NCI-H2107 (cell line): Measurements from ENCODE around the gene HES5.

Source experiments
- DNase-seq: peaks from one replicate; lab custom pipeline; 2025; lab: John Stamatoyannopoulos, UW

HES5 gene

DNA sequence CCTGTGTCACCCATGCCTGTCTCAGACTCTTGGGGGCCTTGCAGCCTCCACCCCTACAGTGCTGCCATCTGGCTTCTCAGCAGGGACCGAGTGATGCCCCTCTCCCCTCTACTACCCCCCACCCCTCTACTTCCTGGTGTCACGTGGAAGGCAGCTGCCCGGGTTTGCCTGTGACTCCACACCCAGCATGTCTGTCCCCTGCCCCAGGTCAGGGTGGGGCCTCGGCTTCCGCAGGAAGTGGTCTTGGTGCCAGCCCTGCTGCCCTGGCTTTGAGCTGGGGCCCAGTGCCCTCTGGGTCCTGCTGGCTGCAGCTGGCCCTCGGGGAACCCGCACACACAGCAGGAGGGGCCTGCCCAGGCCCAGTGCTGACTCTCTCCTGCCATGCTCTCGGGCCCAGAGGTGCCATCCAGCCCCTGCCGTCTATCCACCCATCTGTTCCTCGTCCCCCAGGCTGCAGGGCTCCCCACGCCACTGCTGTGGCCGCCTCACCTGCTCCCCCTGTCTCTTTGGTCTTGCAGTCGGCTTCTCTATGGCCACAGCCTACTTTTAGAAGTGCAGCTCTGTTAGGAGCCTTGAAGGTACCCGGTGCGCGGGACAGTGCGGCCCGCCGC, 30.0 kb downstream of the HES5 start:
- no peak for DNase-seq

DNA sequence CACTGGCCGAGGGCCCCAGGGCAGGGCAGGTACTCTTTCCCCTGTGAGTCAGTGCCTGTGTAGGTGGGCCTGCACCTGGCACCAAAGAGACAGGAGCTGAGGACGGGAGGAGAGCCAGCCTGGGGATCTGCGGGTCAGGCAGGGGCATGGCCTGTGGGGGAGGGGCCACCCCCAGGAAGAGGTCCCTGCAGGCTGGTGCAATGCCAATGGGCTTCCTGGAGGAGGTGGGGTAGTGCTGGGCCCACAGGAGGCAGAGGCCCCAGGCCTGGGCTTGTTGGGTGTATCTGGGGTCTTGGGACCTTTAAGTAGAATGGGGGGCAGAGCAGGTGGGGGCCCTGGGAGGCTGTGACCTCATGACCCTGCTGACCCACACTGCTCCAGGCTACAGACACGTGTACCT, 30.8 kb downstream of the HES5 start:
- DNase-seq, result no peak

DNA sequence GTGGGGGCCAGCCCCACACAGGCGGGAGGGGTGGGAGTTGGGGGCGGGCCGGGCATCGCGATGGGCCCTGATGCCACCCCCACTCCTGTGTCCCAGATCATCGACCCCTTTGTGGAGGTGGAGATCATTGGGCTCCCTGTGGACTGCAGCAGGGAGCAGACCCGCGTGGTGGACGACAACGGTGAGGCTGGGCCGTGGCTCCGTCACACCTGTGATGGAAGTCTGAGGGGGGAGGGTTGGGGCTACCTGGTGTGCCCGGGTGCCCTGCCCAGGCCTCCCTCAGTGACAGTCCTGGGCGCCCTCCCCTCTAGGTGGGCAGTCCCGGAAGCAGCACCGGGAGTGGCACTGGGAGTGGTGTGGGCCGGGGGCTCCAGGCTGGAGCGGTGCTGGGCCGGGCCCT, 31.4 kb downstream of the HES5 start:
- no peak for DNase-seq

DNA sequence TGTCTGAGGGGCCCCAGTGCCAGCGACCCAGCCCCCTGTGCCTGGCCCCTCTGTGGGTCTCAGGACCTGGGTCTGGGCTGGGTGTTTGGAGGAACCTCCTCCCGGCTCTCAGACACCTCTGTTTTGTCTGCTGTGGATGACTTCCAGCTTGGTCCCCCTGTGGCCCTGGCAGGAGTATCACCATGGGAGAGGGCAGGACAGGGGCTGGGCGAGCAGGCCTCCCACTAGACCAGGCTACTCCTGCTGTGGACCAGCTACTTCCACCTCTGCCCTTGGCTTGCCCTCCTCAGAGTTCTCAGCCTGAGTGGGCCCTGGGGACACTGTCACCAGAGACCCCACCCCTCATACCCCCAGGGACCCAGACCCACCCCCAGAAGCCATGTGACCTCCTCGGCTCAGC, 32.2 kb downstream of the HES5 start:
- no peak for DNase-seq

DNA sequence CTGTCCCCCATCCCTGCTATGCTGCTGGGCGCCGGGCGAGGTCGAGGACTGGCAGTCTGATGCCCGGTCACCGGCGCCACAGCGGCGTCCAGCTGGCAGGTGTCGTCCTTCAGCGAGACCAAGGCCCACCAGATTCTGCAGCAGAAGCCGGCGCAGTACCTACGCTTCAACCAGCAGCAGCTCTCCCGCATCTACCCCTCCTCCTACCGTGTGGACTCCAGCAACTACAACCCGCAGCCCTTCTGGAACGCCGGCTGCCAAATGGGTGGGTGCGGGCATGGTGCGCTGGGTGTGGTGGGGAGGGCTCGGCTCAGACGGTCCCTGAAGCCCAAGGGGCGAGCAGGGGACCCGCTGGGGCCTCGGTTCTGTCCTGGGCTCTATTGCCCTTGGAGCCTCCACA, 33.3 kb downstream of the HES5 start:
- DNase-seq, result no peak

DNA sequence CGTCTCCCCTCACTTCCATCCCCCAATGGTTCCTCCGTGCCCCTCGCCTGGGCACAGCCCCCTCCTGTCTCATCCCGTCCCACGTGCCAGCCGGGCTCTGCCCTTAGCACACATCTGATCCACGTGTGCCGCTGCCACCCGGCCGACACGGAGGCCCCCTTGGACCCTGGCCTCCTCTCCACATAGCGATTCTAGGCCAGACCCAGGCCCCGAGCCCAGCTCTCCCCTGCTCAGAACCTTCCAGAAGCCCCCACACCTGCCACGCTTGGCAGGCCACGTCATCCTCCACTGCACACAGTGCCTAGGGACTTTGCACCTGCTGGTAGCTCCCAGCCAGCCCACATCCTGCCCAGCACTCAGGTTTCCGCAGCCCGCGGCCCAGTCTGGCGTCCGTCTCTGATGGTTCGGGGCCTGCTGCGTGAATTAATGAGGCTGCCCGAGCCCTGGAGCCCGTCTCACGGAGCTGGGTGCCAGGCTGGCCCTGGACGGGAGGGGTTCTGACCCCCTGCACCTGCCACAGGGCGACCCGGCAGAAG, 33.9 kb downstream of the HES5 start:
- DNase-seq, result no peak

DNA sequence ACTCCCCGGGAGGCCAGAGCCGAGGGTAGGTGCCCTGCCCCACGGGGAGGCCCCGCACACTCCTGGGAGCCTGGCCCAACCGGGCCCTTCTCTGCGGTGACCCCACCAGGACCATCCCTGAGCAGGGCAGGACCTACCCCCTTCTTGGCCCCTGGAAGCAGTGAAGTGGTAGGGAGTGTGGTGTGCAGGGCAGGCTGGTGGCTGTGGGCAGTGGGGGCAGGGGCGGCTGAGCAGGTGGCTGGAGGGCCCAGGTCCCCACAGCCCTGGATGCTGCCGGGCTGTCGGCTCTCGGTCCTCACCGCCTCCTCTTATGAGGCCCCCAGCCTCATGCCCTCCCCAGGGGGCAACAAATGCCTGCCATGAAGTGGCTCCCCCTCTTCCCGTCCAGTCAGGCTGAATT, 34.5 kb downstream of the HES5 start:
- no peak for DNase-seq

DNA sequence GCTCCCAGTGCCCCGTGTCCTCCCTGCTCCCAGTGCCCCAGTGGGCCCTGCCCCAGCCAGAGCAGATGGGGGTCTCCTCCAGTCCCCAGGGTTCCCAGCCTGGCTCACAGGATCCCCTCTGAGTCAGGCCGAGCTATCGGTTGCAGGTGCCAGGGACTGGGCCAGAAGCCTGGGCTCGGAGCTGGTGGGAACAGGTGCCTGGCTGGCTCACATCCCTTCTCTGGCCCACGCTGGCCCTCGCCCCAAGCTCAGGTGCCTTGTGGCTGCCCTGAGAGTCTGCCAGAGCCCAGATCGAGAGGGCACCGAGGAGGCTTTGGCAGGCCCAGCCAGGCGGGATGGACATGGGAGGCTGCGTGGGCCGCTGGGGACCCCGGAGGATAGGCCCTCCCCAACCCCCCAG, 35.0 kb downstream of the HES5 start:
- no peak for DNase-seq

DNA sequence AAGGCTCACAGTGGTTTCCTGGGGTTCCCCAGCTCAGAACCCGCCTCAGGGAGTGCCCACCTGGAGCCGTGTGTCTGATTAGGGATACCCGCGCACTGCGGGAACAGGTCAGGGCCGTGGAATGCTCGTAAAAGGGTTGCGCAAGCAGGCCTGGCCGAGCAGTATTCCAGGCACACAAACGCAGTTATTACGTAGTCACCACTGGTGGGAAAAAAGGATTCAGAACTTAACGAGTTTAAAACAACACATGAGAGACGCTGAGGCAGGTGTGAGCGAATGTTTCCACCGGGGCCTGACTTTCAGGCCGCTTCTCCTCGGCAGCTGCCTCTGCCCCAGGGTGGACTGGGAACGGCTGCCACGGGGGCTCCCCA, 35.8 kb downstream of the HES5 start:
- DNase-seq, result no peak

DNA sequence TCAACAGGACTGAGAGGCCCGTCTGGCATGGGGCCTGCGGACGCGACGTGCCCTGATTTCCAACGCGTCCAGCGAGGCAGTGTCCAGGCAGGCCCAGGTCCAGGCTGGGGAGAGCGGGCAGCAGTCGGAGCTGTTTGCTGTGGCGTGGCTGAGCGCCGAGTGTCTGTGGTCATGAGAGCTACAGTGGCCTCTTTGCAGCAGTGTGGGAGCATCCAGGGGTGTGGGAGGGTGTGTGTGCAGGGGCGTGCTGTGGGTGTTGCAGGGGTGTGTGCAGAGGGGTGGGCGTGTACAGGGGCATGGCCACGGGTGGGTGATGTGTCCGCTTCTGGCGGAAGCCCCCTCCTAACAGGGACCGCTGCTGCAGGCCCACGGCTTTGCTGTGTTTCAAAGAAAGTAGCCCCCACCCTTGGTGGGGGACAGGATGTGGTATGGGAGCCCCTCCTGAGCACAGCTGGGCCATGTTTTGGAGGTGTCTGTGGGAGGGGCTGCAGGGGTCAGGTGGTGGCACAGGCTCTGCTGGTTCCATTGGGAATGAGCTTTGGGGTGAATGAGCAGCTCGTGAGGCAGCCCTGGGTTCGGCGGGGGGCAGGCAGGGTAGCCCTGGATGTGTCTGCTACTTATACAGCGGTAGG, 36.3 kb downstream of the HES5 start:
- DNase-seq, result no peak

DNA sequence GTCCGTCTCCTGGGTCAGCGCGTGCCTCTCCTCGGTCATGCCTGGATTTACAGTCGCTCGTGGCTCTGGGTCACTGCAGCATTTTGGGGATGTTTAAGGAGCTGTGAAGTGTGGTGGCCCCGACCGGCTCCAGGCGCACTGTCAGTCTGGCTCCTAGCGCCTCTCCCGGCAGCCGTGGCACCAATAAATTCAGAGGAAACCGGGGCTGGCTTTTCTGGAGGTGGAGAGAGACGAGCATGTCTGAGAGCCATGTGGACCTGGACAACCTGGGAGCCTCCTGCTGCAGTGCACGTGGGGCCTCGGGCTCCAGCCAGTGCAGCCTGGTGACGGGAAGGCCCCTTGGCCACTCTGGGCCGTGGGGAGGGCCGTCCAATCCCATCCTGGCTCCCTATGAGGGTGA, 36.8 kb downstream of the HES5 start:
- DNase-seq, result no peak

DNA sequence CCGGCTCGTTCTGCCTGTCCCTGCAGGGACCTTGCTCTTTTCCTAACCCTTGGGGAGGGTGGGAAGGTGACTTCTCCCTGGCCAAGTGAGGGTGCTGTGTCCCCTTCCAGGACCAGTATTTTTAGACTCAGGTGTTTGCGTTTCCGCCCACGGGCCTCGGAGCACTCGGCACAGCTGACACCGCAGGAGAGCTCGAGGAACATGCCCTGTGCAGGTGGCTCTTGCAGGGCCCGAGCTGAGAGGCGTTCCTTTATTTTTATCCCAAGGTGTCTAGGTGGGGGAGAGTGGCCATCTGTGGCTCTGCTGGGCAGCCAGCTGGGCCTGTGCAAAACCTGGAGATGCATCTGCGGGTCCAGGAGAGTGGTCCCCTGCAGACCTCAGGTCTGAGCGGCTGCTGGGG, 38.0 kb downstream of the HES5 start:
- no peak for DNase-seq

DNA sequence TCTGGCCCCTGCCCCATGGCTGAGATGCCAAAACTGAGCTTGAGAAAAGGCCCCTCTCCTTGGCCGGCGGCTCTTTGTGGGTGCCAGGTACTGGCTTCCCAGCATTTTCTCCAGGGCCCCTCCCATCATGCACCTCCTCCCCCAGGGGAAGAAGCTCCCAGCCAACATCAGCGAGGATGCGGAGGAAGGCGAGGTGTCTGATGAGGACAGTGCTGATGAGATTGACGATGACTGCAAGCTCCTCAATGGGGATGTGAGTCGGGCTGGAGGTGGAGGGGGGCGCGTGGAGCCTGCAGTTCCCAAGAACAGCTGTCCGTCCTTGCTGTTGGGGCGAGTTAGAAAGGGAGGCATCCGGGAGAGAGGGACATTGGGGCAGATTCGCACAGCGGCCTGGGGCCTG, 40.4 kb downstream of the HES5 start:
- no peak for DNase-seq

DNA sequence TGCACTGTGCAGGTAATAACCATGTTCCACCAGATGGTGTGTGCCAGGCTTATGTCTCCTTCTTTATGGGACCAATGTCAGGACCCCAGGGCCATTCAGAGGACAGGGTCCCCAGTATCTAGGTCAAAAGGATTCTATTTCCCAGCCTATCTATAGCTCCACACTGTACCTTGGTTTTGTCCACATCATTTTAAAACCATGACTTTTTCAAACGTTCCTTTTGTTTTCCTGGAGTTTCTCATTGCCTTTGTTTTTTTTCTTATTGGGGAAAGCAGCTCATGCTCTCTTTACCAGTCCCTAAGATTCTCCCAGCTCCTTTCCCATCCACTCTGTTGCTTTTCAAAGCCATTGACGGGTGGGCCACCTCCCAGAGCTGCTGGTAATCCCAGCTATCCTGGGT, 41.4 kb downstream of the HES5 start:
- DNase-seq, result no peak

DNA sequence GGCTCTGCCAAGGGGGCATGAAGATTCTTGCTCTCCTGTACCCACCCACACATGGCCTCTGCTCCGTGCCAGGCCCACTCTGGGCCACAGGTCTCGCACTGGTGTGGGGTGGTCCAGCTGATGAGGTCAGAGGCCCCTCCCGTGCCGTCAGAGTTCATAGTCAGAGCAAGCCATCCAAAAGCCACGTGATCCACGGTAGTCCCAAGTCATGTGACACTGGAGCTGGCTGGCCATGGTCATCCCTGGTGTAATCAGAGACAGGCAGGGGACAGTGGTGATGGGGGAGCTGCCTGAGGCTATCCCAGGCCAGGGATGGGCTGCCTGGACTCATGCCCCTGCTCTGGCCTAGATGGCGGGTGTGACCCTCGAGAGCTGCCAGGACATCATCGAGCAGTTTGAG, 43.5 kb downstream of the HES5 start:
- no peak for DNase-seq

DNA sequence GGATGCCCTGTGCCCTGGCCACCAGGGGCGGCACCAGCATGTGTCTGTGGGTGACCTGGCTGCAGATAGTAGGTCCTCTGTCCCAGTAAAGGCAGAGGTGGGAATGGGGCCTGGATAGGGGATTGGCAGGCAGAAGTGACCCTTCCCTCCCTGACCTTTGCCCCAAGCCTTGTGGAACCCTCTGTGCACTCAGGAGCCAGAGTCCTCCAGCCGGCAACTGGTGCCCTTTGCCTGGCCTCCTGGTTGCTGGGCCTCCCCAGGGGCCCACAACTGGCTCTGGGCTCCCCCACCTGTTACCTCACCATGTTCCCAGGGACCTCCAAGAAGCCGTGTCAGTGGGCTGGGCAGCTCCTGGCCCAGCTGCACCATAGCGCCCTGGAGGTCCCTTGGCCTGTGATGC, 44.0 kb downstream of the HES5 start:
- DNase-seq, result no peak

DNA sequence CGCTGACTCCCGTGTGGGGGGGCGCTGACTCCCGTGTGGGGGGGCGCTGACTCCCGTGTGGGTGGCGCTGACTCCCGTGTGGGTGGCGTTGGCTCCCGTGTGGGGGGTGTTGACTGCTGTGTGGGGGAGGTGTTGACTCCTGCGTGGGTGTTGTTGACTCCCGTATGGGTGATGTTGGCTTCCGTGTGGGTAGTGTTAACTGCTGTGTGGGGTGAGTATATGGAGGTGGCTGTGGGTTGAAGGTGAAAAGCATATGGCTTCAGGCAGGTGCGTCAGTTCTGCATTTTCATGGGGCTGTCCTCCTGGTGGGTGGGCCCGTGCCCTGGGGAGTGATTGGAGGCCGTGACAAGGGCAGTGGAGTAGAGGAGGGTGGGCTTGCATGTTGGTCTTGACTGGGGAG, 46.1 kb downstream of the HES5 start:
- no peak for DNase-seq

DNA sequence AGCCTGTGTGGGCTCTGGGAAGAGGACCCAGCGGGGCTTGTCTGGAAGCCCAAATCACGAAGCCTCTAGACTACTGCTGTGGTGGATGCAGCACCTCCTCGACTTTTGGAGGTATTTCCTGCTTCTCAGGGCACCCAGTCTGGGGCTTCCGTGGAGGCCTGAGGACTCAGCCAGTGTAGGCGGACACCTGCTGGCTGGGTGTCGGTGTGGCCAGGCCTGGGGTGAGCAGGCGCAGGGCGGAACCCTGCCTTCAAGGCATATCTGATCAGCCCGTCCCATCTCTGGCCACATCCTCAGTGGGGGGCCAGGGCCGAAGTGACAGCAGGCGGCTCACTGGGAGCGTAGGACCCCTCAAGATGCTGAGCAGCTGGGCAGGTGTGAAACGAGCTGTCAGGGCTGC, 47.0 kb downstream of the HES5 start:
- no peak for DNase-seq

DNA sequence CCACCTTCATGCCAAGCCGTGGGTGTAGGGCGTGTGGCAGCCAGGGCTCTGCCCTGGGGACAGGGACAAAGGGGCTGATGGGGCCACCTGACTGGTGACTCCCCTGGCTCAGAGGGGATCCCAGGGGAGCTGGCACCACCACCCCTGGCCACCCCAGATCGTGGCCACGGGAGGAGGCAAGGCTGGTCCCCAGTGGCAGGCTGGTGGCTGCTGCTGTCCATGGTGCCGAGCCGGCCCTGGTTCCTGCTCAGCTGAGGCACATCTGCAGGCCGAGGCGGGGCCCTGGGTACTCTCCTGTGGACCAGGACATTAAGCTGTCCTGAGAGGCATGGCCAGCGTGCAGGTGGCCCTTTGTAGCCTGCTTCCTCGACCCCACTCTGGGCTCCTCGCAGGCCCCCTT, 47.5 kb downstream of the HES5 start:
- no peak for DNase-seq

DNA sequence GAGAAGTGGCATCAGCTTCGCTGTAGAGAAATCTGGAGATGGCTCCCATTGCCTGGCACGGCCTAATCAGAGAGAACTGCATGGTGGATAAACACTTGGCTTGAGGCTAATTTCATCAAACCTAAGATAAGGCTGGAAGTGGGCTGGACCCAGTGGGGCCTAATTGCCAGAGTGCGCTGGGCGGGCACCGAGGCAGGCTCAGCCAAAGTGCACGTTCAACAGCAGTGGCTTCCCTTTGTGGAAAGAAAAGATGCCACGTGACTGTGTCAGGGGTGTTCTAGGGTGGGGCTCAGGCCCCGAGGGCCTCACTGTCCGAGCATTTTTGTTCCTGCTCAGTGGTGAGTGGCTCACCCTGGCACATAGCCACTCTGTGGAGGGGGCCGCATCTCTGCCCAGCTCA, 48.2 kb downstream of the HES5 start:
- no peak for DNase-seq

DNA sequence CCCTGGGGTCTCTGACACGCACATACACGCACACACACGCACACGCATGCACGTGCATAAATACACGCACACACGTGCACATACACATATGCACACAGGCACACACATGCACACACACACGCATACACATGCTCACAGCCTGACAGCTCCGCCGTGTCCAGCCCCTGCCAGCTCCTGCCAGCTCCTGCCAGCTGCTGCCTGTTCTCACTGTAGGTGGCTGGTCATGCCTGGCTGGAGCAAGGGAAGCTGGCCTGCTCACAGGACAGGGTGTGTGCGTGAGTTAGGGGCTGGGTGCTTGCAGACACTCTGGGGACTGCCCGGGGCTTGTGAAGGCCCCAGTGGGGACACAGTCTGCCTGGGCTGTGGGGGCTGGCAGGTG, 49.1 kb downstream of the HES5 start:
- DNase-seq, result no peak

DNA sequence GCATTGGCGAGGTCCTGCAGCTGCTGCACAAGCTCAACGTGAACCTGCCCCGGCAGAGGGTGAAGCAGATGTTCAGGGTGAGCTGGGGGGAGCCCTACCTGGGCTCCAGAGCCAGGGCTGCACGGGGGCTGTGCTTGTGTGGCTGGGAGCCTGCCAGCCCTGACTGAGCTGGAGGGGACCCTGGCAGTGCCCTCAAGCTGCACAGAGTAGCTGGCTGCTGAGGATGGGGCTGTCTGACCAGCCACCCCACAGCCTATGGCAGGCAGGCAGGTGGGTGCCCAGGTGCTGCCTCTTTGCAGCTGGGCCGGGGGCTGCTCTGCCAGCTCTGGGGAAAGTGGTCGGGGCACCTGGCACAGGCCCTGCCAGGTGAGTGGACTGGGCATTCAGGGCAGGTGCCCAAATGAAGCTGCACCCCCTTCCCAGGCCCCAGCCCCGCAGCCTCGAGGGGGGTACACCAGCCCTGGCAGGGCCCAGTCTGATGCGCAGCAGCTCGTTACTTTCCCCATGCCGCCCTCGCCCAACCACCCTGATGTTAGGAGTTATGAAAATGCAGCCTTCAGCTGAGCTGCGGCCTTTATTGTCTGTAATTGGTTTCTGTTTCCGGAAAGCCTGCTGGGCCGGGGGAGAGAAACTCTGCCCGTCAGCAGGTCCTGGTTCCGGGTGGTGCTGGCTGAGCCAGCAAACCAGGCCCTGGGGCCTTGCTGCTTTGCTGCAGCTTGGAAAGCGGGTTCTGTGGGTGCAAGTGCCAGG, 49.7 kb downstream of the HES5 start:
- DNase-seq, result no peak

DNA sequence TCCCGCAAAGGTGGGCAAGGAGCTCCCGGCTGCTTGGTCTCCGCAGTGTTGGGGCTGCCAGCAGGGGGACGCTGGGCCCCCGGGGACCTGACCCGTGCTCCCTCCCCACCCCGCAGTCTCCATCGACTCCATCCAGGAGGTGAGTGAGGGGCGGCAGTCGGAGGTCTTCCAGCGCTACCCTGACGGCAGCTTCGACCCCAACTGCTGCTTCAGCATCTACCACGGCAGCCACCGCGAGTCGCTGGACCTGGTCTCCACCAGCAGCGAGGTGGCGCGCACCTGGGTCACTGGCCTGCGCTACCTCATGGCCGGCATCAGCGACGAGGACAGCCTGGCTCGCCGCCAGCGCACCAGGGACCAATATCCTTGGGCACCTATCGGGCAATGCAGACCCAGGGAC, 50.4 kb downstream of the HES5 start:
- DNase-seq, result no peak

DNA sequence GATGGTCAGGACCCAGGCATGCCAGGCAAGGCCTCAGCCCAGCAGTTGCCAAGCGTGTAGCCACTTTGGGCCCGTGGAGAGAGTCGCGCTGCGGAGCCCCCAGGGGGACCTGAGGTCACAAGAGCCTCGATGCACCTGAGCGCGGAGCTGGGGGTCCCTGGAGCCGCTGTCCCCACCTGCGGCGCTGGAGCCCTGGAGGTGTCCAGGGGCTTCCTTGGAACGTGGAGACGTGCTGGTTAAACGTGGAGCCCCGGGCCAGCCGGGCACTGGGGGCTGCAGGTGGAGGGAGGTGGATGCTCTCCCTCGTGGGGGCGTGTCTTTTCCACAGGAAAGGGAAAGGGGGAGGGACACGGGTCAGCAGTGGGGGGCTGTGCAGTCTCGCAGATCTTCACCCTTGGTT, 50.9 kb downstream of the HES5 start:
- no peak for DNase-seq
